GM18870 (cell line): ENCODE data around the gene CRADD.

Experiments used
- ATAC-seq: cut with Tn5 transposase; IDR thresholded peaks from one replicate; pipeline ENCODE4 v1.9.1; 2021; ENCODE audit warnings: moderate library complexity; ENCODE audit not compliant: unreplicated experiment

CRADD gene

GRCh38 chr12:93888964-93889363, 211.8 kb downstream of the CRADD start:
- ATAC-seq = no peak

GRCh38 chr12:93889516-93890212, 212.5 kb downstream of the CRADD start:
- ATAC-seq = no peak

DNA sequence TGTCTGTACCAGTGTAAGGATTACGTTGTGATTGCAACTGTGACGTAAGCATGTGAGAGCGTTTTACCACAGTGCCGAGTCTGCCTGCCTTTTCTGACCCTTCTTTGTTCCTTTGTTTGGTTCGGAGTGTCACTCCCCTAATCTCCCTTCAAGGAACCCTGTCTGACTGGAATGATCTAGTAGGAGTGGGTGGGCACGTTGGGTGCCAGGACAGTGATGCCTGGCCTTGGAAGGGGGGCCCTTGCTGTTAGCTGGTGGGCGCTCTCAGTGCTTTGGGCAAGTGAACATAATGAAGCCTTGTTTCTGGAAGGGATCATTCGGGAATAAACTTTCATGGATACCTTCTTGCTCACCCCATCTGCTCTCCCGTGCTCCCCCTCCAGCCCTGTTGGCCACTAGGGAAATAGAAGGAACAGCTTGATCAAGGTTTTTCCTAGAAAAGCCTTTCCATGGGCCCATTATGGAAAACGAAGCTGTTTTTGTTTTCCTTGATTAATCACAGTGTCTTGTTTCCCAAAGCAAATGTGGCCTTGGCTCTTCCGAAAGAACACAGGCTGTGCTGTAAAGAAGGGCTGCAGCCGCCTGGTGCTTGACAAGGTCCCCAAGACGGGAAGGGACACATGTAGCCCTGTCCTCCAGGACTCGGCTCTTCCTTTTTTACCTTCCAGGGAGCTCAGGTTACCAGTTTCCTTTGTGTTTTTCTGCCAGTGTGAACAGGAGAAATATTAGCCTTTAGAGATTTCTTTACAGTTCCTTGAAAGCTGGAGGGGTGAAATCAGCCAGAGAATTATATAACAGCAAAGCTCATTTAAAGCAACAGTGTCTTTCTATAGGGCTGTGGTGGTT, 215.5 kb downstream of the CRADD start:
- no peak for ATAC-seq

- no peak for ATAC-seq
Observed at GRCh38 chr12:93894391-93895088, 217.4 kb downstream of the CRADD start.

DNA sequence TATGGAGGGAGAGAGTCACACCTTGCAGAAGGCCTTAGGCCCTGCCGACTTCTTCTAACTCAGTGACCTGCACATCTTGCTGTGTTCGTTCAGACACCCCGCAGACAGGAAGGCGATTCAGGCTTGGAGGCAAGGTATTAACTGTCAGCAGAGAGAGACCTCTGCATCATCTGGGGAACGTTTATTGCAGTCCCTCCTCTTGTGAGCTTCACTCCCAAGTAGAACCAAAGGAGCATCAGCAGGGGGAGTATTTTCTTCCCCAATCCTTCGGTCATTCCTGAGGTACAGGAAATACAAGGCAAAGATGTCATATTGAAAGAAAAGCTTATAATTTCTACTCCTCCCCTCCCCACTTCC, 217.9 kb downstream of the CRADD start:
- no peak for ATAC-seq

DNA sequence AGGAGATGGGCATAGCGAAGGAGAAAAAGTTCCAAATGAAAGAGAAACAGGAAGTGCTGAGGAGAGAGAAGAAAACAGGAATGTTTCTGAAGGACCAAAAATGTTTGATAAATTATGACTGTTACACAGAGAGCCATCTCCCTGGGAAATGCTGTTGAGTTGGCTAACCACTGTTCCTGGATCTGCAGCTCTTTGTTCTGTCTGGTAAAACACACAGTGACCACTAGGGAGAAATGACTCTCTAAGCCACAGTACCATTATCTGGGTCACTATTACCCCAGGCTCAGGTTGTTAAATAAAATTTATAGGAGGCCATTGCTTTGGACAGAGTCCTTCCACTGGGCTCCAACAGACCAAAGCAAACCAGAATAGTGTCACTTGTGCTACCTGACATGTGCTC, 219.3 kb downstream of the CRADD start:
- no peak for ATAC-seq

GRCh38 chr12:93896952-93897351, 219.8 kb downstream of the CRADD start:
- no peak for ATAC-seq

GRCh38 chr12:93901739-93902138, 224.6 kb downstream of the CRADD start:
- ATAC-seq = no peak

DNA sequence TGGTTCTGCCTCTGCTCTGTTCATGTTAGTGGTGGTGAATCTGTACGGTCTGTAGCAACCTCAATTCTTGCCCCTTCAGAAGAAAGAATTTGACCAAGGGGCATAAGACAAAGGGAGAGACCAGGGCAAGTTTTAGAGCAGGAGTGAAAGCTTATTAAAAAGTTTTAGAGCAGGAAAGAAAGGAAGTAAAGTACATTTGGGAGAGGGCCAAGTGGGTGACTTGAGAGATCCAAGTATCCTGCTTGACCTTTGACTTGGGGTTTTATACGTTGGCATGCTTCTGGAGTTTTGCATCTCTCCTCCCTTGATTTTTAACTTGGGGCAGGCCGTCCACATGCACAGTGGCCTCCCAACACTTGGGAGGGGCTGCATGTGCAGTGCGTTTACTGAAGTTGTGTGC, 225.0 kb downstream of the CRADD start:
- ATAC-seq = no peak

DNA sequence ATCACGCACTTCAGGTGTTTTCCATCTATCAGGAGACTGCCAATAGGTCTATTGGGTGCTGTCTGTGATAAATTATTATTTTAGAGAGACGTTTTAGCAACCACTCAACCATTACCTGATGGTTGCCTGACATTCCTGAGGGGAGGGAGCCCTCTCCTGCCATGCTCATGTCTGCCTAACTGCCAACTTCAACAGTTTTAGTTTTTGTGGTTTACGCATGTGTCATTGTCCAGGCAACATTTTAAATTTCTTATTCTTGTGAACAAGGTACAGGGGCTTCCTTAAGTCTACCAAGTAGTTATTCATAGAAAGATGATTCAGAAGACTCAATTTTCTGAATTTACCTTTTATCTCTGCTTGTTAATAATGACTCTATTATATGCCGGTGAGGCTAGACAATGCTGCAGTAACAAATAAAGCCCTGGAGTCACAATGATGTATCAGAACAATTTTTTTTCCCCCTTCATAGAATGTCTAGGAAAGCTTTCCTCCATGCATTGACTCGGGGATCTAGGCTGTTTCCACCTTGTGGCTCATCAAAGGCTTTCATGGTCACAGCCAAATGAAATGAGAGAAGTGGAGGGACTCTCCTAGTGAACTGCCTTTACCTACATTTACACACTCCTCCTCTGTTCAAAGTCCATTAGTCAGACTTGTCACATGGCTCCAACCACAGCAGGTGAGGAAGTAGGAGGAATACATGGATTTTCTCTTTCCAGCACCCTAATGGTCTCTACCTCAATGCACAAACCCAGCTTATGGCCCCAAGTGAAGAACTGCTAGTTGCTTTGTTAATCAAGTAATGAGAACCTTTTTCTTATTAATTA, 225.8 kb downstream of the CRADD start:
- ATAC-seq = no peak

DNA sequence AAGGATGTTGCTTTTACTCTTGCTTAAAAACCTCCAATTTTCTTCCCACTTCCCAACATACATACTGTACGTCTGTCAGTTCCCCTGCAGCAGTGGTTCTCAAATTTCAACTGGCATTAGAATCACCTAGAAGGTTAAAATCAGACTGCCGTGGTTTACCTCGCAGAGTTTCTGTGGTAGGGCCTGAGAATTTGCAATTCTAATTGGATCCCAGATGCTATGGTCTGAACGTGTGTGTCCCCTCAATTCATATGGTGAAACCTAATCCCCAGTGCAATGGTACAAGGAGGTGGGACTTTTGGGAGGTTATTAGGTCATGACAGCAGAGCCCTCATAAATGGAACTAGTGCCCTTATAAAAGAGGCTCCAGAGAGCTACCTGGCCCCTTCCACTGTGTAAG, 226.9 kb downstream of the CRADD start:
- ATAC-seq = no peak

DNA sequence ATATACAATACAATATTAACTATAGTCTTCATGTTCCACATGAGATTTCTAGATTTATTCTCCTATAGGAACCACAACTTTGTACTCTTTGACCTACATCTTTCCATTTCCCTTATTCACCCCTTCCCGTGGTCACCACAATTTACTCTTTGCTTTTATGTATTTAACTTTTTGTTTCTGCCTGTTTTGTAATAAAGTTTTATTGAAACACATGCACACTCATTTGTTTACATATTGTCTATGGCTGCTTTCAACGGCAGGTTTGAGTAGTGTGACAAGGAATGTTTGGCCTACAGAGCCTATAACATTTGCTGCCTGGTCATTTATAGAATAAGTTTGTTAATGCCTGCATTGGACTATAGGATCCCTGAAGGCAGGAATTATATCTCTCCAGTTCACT, 231.1 kb downstream of the CRADD start:
- ATAC-seq = no peak

GRCh38 chr12:93908846-93909567, 231.8 kb downstream of the CRADD start:
- ATAC-seq = no peak

- no peak for ATAC-seq
Observed at GRCh38 chr12:93911396-93911795, 234.2 kb downstream of the CRADD start.

DNA sequence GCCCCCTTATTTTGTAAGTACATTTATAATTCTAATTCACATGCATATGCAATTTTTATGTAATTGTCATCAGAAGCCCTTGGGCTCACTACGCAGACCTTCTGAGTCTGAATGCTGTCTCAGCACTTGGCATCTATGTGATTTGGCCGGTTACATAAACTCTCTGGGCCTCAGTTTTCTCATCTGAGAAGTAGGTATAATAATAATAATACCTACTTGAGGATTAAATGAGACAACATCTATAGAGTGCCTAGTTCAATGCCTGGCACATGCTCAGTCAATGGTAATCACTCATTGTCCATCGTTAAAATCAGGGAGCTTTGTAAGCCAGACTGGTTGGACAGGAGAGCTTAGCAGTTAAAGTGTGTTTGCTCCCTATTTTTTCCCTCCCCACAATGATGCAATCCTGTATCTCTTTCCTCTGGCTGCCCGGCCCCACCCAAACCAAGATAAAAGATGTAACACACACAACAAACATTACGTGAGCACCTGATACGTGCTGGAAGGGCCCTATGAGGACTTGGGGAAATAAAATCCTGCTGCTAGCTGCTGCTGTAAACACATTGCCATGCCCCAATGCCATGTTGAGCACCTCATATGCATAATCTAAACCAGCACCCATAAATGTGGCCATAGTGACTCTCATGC, 235.0 kb downstream of the CRADD start:
- no peak for ATAC-seq

DNA sequence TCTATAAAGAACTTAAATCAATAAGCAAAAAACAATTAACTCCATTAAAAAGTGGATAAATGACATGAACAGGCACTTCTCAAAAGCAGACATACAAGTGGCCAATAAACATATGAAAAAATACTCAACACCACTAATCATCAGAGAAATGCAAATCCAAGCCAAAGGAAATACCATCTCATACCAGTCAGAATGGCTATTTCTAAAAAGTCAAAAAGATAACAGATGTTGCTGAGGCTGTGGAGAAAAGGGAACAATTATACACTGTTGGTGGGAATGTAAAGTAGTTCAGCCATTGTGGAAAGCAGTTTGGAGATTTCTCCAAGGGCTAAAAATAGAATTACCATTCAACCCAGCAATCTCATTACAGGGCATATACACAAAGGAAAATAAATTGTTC, 236.7 kb downstream of the CRADD start:
- no peak for ATAC-seq

GRCh38 chr12:93914281-93914680, 237.1 kb downstream of the CRADD start:
- ATAC-seq = no peak

DNA sequence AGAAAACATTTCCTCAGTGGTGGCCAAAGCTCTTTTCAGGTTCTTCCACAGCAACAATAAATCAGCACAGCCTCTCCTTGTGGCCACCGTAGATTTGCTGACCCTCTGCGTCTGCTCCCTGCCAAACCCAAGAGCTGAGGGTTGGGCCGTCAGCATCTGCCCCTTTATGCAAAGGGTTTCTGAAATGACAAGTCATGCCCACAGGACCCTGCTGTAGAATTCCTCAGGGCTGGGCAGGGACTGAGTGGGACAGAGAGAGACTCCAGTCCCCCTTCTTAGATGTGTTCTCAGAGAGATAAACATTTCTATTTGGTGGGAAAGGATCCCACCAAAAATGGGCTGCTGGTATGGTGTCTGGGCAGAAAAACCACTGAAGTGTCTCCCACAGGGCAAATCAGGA, 238.2 kb downstream of the CRADD start:
- no peak for ATAC-seq

DNA sequence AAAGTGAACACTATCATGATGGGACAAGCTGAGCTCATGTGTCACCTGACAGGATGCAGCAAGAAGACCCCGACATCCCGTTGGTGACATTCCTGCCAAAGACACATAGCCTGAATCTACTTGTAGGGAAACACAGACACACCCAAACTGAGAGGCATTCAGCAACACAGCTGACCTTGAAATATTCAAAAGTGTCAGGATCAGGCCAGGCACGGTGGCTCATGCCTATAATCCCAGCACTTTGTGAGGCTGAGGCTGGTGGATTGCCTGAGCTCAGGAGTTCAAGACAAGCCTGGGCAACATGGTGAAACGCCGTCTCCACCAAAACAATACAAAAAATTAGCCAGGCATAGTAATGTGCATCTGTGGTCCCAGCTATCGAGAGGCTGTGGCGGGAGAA, 239.2 kb downstream of the CRADD start:
- no peak for ATAC-seq

- no peak for ATAC-seq
Observed at GRCh38 chr12:93918262-93918661, 241.1 kb downstream of the CRADD start.
